Lower lobe of right lung (tissue), 2 donors: ENCODE results near the gene PLA2G15. TPM values are rescaled to one million over a fixed set of nuclear protein-coding genes. Genes with fewer than 3 reads are reported as not detected.

Source experiments
- ATAC-seq, 2 donors: fragments of 200-7000 bp; cut with Tn5 transposase; one replicate each; pipeline ENCODE4 v1.9.1; 2020 to 2022; ENCODE audit warnings: mild to moderate bottlenecking in 2 of 2, moderate library complexity in 2 of 2
- DNase-seq: peaks from one replicate; pipeline ENCODE4 v3.0.0-alpha.2; 2020
- H3K27ac ChIP-seq: fragments of 200-600 bp; one replicate; pipeline ENCODE4 v1.8.0; 2022
- H3K27me3 ChIP-seq: fragments of 200-600 bp; one replicate; pipeline ENCODE4 v1.8.0; 2022; ENCODE audit warnings: low read depth
- H3K36me3 ChIP-seq: fragments of 200-600 bp; one replicate; pipeline ENCODE4 v1.8.0; 2022; ENCODE audit warnings: mild to moderate bottlenecking
- H3K4me1 ChIP-seq: fragments of 200-600 bp; one replicate; pipeline ENCODE4 v1.8.0; 2022
- H3K4me3 ChIP-seq: fragments of 200-600 bp; one replicate; pipeline ENCODE4 v1.8.0; 2022; ENCODE audit warnings: mild to moderate bottlenecking
- H3K9me3 ChIP-seq: fragments of 200-600 bp; one replicate; pipeline ENCODE4 v1.8.0; 2022
- CTCF ChIP-seq: fragments of 200-600 bp; IDR thresholded peaks from one replicate; pipeline ENCODE4 v1.8.0; 2022; ENCODE audit warnings: antibody characterized with exemption, mild to moderate bottlenecking
- intact Hi-C: fragments of 100-400 bp; cut with DNase I; formaldehyde crosslinking; loops from one replicate; pipeline ENCODE4 v1.11.0; 2022
- total RNA-seq: library from RNA; stranded (reverse); fragmentation: NEBNext Ultra II Directional; extraction: Animal tissue kit (Norgen Biotek cat#: 25700); gene quantifications from one replicate; pipeline ENCODE4 v1.2.1, GENCODE V29; 2021
- donor health status: DM: no; HTN: yes; CAD: no; lungs with severe emphysema.

PLA2G15 gene
- total RNA-seq, 1 donor from 2014 or later = 45.1 TPM

DNA sequence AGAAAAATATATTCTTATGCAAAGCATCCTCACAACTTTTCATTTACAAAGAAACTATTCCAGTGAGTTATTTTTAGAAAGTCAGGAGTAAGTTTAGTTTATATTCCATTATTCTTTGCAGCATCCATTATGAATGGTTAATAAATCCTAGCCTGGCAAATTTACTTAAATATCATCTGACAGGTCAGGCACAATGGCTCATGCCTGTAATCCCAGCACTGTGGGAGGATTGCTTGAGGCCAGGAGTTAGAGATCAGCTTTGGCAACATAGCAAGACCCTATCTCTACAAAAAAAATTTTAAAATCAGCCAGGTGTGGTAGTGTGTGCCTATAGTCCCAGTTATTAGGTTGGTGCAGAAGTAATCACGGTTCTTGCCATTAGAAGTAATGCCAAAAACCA lies 22.1 kb upstream of the PLA2G15 start:
- no peak for DNase-seq
- Histone ChIP-seq H3K27ac (no peak overlapping the region), H3K27me3 (no peaks in the 10 kb centered on the region), H3K4me3 (no peak overlapping the region), H3K36me3 (peaks cover 38% of the 10 kb centered on the region), H3K9me3 (no peaks in the 10 kb centered on the region), H3K4me1 (peaks cover 13% of the 10 kb centered on the region)
- TF ChIP-seq CTCF = no peak
- intact Hi-C loops = no loop called here
- ATAC-seq = no peak

DNA sequence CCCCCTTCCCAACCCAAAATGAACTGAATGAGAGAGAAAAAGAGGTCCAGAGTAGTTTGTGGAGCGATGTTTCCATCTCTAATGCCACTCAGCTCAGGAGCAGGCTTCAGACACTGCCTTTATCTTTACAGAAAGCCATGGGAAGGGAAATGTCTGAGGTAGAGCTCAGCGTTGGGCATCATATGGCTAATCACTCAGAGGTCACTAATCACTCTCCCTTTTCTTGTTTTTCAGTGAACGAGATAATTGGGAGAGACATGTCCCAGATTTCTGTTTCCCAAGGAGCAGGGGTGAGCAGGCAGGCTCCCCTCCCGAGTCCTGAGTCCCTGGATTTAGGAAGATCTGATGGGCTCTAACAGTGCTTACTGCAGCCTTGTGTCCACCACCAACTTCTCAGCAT lies 19.1 kb upstream of the PLA2G15 start:
- Histone ChIP-seq H3K27ac (no peak overlapping the region), H3K27me3 (no peaks in the 10 kb centered on the region), H3K36me3 (peaks cover 61% of the 10 kb centered on the region), H3K9me3 (no peaks in the 10 kb centered on the region), H3K4me3 (no peak overlapping the region), H3K4me1 (peaks cover 25% of the 10 kb centered on the region)
- intact Hi-C loops = no loop called here
- DNase-seq = no peak
- no peak for TF ChIP-seq CTCF
- ATAC-seq = no peak

DNA sequence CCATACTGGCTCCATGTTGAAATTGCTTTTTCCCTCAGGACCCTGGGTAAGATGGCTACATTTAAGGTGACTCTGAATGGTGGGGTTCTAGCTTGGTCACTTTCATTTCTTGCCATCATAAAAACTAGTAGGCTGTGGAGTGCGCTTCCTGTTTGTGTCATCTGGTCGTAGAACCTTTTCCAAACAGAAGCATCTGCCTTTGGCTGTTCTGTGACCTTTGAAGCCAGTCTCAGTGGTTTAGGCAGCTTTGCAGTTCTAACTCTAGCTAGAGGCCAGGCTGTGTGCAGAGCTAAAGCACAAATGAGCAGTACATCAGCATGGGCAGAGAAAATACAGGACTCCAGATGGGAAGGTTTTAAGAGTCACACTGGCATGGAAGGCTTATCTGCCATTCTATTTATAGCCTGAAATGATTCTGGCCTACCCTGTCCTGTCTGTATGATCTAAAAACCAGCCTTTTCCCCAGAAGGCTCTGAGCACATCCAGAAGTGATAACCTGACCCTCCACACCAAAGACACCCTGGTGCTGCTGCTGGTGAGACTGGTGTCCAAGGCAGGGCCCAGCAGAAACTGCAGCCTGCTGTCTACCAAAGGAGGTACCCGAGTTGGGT lies 17.9 kb upstream of the PLA2G15 start:
- H3K27me3 ChIP-seq = no peaks in the 10 kb centered on the region
- no peaks in the 10 kb centered on the region for H3K9me3 ChIP-seq
- TF ChIP-seq CTCF = no peak
- no peak overlapping the region for H3K4me3 ChIP-seq
- no peak for DNase-seq
- peaks cover 25% of the 10 kb centered on the region for H3K4me1 ChIP-seq
- peak overlapping the region; percentile 36 for H3K27ac ChIP-seq
- no peak for ATAC-seq
- intact Hi-C loops = no loop called here
- peaks cover 66% of the 10 kb centered on the region for H3K36me3 ChIP-seq

- no peak for DNase-seq
- intact Hi-C loops = no loop called here
- Histone ChIP-seq H3K27ac (peak overlapping the region; percentile 36), H3K4me3 (no peak overlapping the region), H3K4me1 (peaks cover 25% of the 10 kb centered on the region), H3K36me3 (peaks cover 69% of the 10 kb centered on the region), H3K9me3 (no peaks in the 10 kb centered on the region), H3K27me3 (no peaks in the 10 kb centered on the region)
- TF ChIP-seq CTCF = no peak
- ATAC-seq = no peak
These were observed 17.2 kb upstream of the PLA2G15 start for GRCh38 chr16:68227850-68228553.

DNA sequence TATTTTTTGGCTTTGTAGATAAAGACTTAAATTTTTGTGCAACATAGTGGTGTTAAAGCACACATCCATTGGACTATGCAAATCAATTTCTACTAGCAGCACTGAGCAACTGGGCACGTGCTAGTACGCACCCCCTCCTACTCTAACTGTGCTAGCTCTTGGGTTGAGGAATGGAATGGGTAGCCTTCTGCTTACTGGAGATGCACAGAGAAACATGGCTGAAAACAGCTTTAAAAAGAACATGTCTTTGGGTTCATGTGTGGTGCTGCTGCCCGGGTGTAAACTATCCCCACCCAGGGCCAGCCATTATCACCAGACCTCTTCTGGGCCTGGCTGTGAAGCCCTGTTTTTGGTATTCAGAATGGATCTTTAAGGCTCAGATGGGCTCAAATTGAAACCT lies 16.5 kb upstream of the PLA2G15 start:
- Histone ChIP-seq H3K27me3 (no peaks in the 10 kb centered on the region), H3K4me1 (peaks cover 30% of the 10 kb centered on the region), H3K36me3 (peaks cover 71% of the 10 kb centered on the region), H3K27ac (peak overlapping the region; percentile 46), H3K4me3 (no peak overlapping the region), H3K9me3 (no peaks in the 10 kb centered on the region)
- no peak for TF ChIP-seq CTCF
- intact Hi-C loops = no loop called here
- DNase-seq = no peak
- ATAC-seq = no peak
